HCT116 (cell line): ENCODE results near the gene TUT4. TPM values are rescaled to one million over a fixed set of nuclear protein-coding genes. Genes with fewer than 3 reads are reported as not detected.

ENCODE experiments used
- ATAC-seq: fragments of 200-7000 bp; cut with Tn5 transposase; 2 replicates; pipeline ENCODE4 v1.9.1; 2020; ENCODE audit warnings: mild to moderate bottlenecking, moderate library complexity
- BruUV-seq: library from RNA; stranded (reverse); fragments of 400-500 nt; replicated peaks from 2 replicates; lab custom pipeline; 2021; lab: Mats Ljungman, UMichigan
- CTCF ChIA-PET: fragments of 300-600 bp; sonication (Branson Sonifier 250); formaldehyde crosslinking; loops from one replicate; lab custom pipeline; 2021; ENCODE audit warnings: antibody characterized with exemption; lab: Charles Lee
- POLR2A ChIA-PET: fragments of 300-600, 350-600 bp; sonication (Branson Sonifier 250); formaldehyde crosslinking; loops from one replicate; lab custom pipeline; 2021; ENCODE audit warnings: antibody characterized with exemption; lab: Charles Lee
- RAD21 ChIA-PET, 2 experiments: fragments of 300-600 bp; sonication (Branson Sonifier 250); formaldehyde crosslinking; loops; one replicate each; lab custom pipeline; 2023; ENCODE audit warnings: low total read pairs in 2 of 2; ENCODE audit not compliant: uncharacterized antibody in 2 of 2, unreplicated experiment in 2 of 2, low non-redundant PET in 1 of 2; lab: Charles Lee
- DNase-seq: peaks from one replicate; pipeline ENCODE4 v3.0.0-alpha.2; 2010; ENCODE audit warnings: low read depth, low spot score
- H2AFZ ChIP-seq: fragments of 200-600 bp; shearing (Covaris generic), sonication (generic); 2 replicates; pipeline ENCODE4 v1.6.1; 2017; ENCODE audit warnings: low read depth, mixed run types, mixed read lengths, antibody characterized with exemption, low read length; ENCODE audit not compliant: poor library complexity, severe bottlenecking
- H3K27ac ChIP-seq: 2 replicates; pipeline ENCODE4 v1.5.1; 2012; ENCODE audit warnings: low read depth, low read length
- H3K27me3 ChIP-seq: fragments of 200-600 bp; sonication (generic); 2 replicates; pipeline ENCODE4 v1.6.1; 2016; ENCODE audit warnings: mixed run types, low read length, mixed read lengths; ENCODE audit not compliant: insufficient read depth
- H3K36me3 ChIP-seq, 2 experiments: fragments of 200-500 bp in 1 of 2; fragments of 200-600 bp in 1 of 2; sonication (Bioruptor generic) in 1 of 2; sonication (generic) in 1 of 2; 2 replicates each; pipeline versions ENCODE4 v1.5.1 to v1.6.1; 2014 to 2016; ENCODE audit warnings: low read length in 2 of 2, inconsistent platforms in 1 of 2, mixed read lengths in 1 of 2, mixed run types in 1 of 2; ENCODE audit not compliant: insufficient read depth in 2 of 2, control insufficient read depth in 1 of 2
- H3K4me1 ChIP-seq, 2 experiments: fragments of 200-600 bp in 1 of 2; sonication (generic) in 1 of 2; 2 replicates each; pipeline versions ENCODE4 v1.5.1 to v1.6.1; 2012 to 2017; ENCODE audit warnings: low read length in 2 of 2, inconsistent platforms in 1 of 2, mild to moderate bottlenecking in 1 of 2, mixed read lengths in 1 of 2, mixed run types in 1 of 2, moderate library complexity in 1 of 2; ENCODE audit not compliant: insufficient read depth in 2 of 2, control insufficient read depth in 1 of 2
- H3K4me2 ChIP-seq: fragments of 200-600 bp; sonication (generic); 2 replicates; pipeline ENCODE4 v1.6.1; 2017; ENCODE audit warnings: mixed run types, low read length, mixed read lengths
- H3K4me3 ChIP-seq, 2 experiments: fragments of 200-600 bp in 1 of 2; sonication (generic) in 1 of 2; replicated peaks in 1 of 2; 2 replicates each; pipeline ENCODE4 v1.5.1; 2011 to 2016; ENCODE audit warnings: low read length in 2 of 2, control low read depth in 1 of 2, low read depth in 1 of 2, mild to moderate bottlenecking in 1 of 2, mixed read lengths in 1 of 2, mixed run types in 1 of 2
- H3K79me2 ChIP-seq: fragments of 200-600 bp; sonication (generic); 2 replicates; pipeline ENCODE4 v1.6.1; 2017; ENCODE audit warnings: mild to moderate bottlenecking, mixed run types, low read length, moderate library complexity, mixed read lengths; ENCODE audit not compliant: insufficient read depth
- H3K9ac ChIP-seq: fragments of 200-600 bp; sonication (generic); 2 replicates; pipeline ENCODE4 v1.6.1; 2016; ENCODE audit warnings: low read length, mixed read lengths
- H3K9me2 ChIP-seq: fragments of 200-600 bp; sonication (generic), shearing (Covaris generic); 2 replicates; pipeline ENCODE4 v1.6.1; 2017; ENCODE audit warnings: mixed run types, mild to moderate bottlenecking, moderate library complexity; ENCODE audit not compliant: insufficient read depth
- H3K9me3 ChIP-seq, 2 experiments: fragments of 200-500 bp in 1 of 2; fragments of 200-600 bp in 1 of 2; sonication (Bioruptor generic) in 1 of 2; sonication (generic) in 1 of 2; 2 replicates each; pipeline ENCODE4 v1.6.1; 2014 to 2017; ENCODE audit warnings: low read length in 2 of 2, mixed read lengths in 2 of 2, inconsistent platforms in 1 of 2, low read depth in 1 of 2, mild to moderate bottlenecking in 1 of 2, mixed run types in 1 of 2, moderate library complexity in 1 of 2; ENCODE audit not compliant: control insufficient read depth in 1 of 2, insufficient read depth in 1 of 2
- H4K20me1 ChIP-seq: fragments of 200-600 bp; sonication (generic), shearing (Covaris generic); 2 replicates; pipeline ENCODE4 v1.6.1; 2017; ENCODE audit warnings: mixed run types, mild to moderate bottlenecking, moderate library complexity; ENCODE audit not compliant: insufficient read depth
- POLR2A ChIP-seq: IDR thresholded peaks from 2 replicates; pipeline ENCODE4 v1.7.0; 2011; ENCODE audit warnings: borderline replicate concordance; ENCODE audit not compliant: insufficient read depth, insufficient read length; ENCODE audit errors: extremely low read depth
- POLR2AphosphoS5 ChIP-seq: IDR thresholded peaks from 2 replicates; pipeline ENCODE4 v1.6.1; 2011; ENCODE audit warnings: mild to moderate bottlenecking, low read depth, low read length, moderate library complexity
- SIN3A ChIP-seq: IDR thresholded peaks from 2 replicates; pipeline ENCODE4 v1.6.1; 2012; ENCODE audit warnings: low read depth
- ZBTB33 ChIP-seq: IDR thresholded peaks from 2 replicates; pipeline ENCODE4 v1.6.1; 2011; ENCODE audit warnings: mild to moderate bottlenecking, low read length, moderate library complexity; ENCODE audit not compliant: insufficient replicate concordance; ENCODE audit errors: extremely low read depth
- ZNF274 ChIP-seq: fragments of 200-500 bp; sonication (Bioruptor generic); IDR thresholded peaks from 2 replicates; pipeline ENCODE4 v1.6.1; 2014; ENCODE audit warnings: mild to moderate bottlenecking, low read depth, low read length, inconsistent platforms
- intact Hi-C: fragments of 100-400 bp; cut with micrococcal nuclease; formaldehyde crosslinking; loops from 2 replicates; pipeline ENCODE4 v1.10.0; 2022
- total RNA-seq: library from RNA; stranded (reverse); gene quantifications from one replicate; pipeline ENCODE4 v1.2.1, GENCODE V29; 2021; ENCODE audit not compliant: unreplicated experiment

TUT4 gene
- total RNA-seq, 1 experiment from 2014 or later = 50.0 TPM

GRCh38 chr1:52400131-52400530, 152.8 kb downstream of the TUT4 start:
- no peak overlapping the region for H3K4me3 ChIP-seq
- peaks cover 62% of the 10 kb centered on the region for H3K79me2 ChIP-seq
- peaks cover 0 to 6% of the 10 kb centered on the region in 2 experiments; a peak in 2 of 4 replicates for H3K4me1 ChIP-seq
- no peak overlapping the region for H3K9ac ChIP-seq
- intact Hi-C loops = no loop called here
- no peaks in the 10 kb centered on the region for H4K20me1 ChIP-seq
- H3K9me2 ChIP-seq = no peaks in the 10 kb centered on the region
- no peak for ATAC-seq
- no peak overlapping the region for H3K4me2 ChIP-seq
- H3K27ac ChIP-seq = no peak overlapping the region
- H3K27me3 ChIP-seq = no peaks in the 10 kb centered on the region
- ChIA-PET POLR2A (no interaction called here), RAD21 (no interaction called here), CTCF (no interaction called here)
- no peaks in the 10 kb centered on the region for H3K9me3 ChIP-seq
- DNase-seq = no peak
- no peak overlapping the region for H2AFZ ChIP-seq
- no TSS peak for BruUV-seq
- no peak for TF ChIP-seq SIN3A
- no peak for TF ChIP-seq ZBTB33
- no peak for TF ChIP-seq POLR2AphosphoS5
- H3K36me3 ChIP-seq = peaks cover 14 to 41% of the 10 kb centered on the region in 2 experiments

- intact Hi-C loops = no loop called here
- POLR2A ChIA-PET = no interaction called here
- BruUV-seq = no TSS peak
Measured at GRCh38 chr1:52399629-52400028, 153.3 kb downstream of the TUT4 start.

More at GRCh38 chr1:52399629-52400028, 153.3 kb downstream of the TUT4 start:
- ChIA-PET RAD21 (interaction anchor here in 1 of 2 experiments (0.8 kb wide), 1 partner anchor 266 kb away, joined by 5 read pairs; no protein-coding TSS in a partner anchor), CTCF (no interaction called here)
- no peak for DNase-seq
- no peak overlapping the region for H3K27ac ChIP-seq
- peaks cover 0 to 6% of the 10 kb centered on the region in 2 experiments; a peak in 2 of 4 replicates for H3K4me1 ChIP-seq
- no peaks in the 10 kb centered on the region for H4K20me1 ChIP-seq
- no peak overlapping the region for H3K4me3 ChIP-seq
- no peak overlapping the region for H3K9ac ChIP-seq
- no peaks in the 10 kb centered on the region for H3K27me3 ChIP-seq
- H3K9me3 ChIP-seq = no peaks in the 10 kb centered on the region
- H2AFZ ChIP-seq = no peak overlapping the region
- TF ChIP-seq ZBTB33 (no peak), POLR2AphosphoS5 (no peak), POLR2A (no peak), ZNF274 (no peak)
- H3K4me2 ChIP-seq = no peak overlapping the region
- peaks cover 14 to 41% of the 10 kb centered on the region in 2 experiments for H3K36me3 ChIP-seq
- H3K9me2 ChIP-seq = no peaks in the 10 kb centered on the region
- no peak for ATAC-seq
- H3K79me2 ChIP-seq = peaks cover 57% of the 10 kb centered on the region
